Heart left ventricle (tissue), 16 donors: ENCODE measurements around the gene GRIP2. TPM values are rescaled to one million over a fixed set of nuclear protein-coding genes. Genes with fewer than 3 reads are reported as not detected.

Experiments
- ATAC-seq, 4 donors: fragments of 200-7000 bp; cut with Tn5 transposase; one replicate each; pipeline ENCODE4 v1.9.1; 2020 to 2022; ENCODE audit warnings: moderate library complexity in 4 of 4, mild to moderate bottlenecking in 3 of 4, moderate number of reproducible peaks in 1 of 4
- DNase-seq, 5 donors: peaks; one replicate each; pipeline ENCODE4 v3.0.0-alpha.2; 2020
- H3K27ac ChIP-seq, 12 donors: fragments of 200-600 bp; sonication (generic) in 4 of 12; one replicate each; pipeline versions ENCODE4 v1.5.0 to v1.8.0; 2016 to 2022; ENCODE audit warnings: mild to moderate bottlenecking in 2 of 12
- H3K27me3 ChIP-seq, 9 donors: fragments of 200-600 bp; sonication (generic) in 2 of 9; one replicate each; pipeline versions ENCODE4 v1.5.1 to v1.8.0; 2016 to 2022; ENCODE audit warnings: mild to moderate bottlenecking in 3 of 9
- H3K36me3 ChIP-seq, 9 donors: fragments of 200-600 bp; sonication (generic) in 2 of 9; one replicate each; pipeline versions ENCODE4 v1.5.0 to v1.8.0; 2018 to 2022; ENCODE audit warnings: mild to moderate bottlenecking in 2 of 9
- H3K4me1 ChIP-seq, 12 donors: fragments of 200-600 bp; sonication (generic) in 4 of 12; one replicate each; pipeline versions ENCODE4 v1.5.0 to v1.8.0; 2016 to 2022; ENCODE audit warnings: mild to moderate bottlenecking in 3 of 12
- H3K4me3 ChIP-seq, 12 donors: fragments of 200-600 bp; sonication (generic) in 4 of 12; one replicate each; pipeline versions ENCODE4 v1.5.0 to v1.8.0; 2017 to 2022; ENCODE audit warnings: mild to moderate bottlenecking in 9 of 12, moderate library complexity in 4 of 12
- H3K9me3 ChIP-seq, 12 donors: fragments of 200-600 bp; sonication (generic) in 4 of 12; one replicate each; pipeline versions ENCODE4 v1.5.0 to v1.8.0; 2016 to 2022; ENCODE audit warnings: mild to moderate bottlenecking in 1 of 12
- CTCF ChIP-seq, 12 donors: fragments of 200-600 bp; sonication (generic) in 4 of 12; IDR thresholded peaks; one replicate each; pipeline versions ENCODE4 v1.5.0 to v1.8.0; 2018 to 2022; ENCODE audit warnings: antibody characterized with exemption in 12 of 12, mild to moderate bottlenecking in 5 of 12
- POLR2A ChIP-seq, 2 donors: fragments of 450-650 bp; IDR thresholded peaks; one replicate each; pipeline ENCODE4 v1.6.1; 2017; ENCODE audit warnings: antibody characterized with exemption in 2 of 2, mild to moderate bottlenecking in 2 of 2, moderate library complexity in 2 of 2
- WGBS, 4 donors: extraction: QIAGEN DNeasy Blood & Tissue Kit in 2 of 4; methylation state at CpG; one replicate each; pipeline versions ENCODE4 v1.1.5 to v1.1.7; 2013 to 2018; 5-methylcytosine and 5-hydroxymethylcytosine counted together
- intact Hi-C, 10 donors: fragments of 100-400 bp; cut with DNase I; formaldehyde crosslinking; loops; one replicate each; pipeline versions ENCODE4 v1.11.1 to v1.14.2; 2022
- polyA plus RNA-seq, 2 donors: library from polyadenylated mRNA; stranded (reverse); fragments of 200-250 nt; gene quantifications; one replicate each; pipeline ENCODE4 v1.2.3, GENCODE V29; 2013
- total RNA-seq, 9 donors: library from RNA; depleted of rRNA in 2 of 9; stranded (reverse); fragments of >200 nt in 2 of 9; fragmentation: NEBNext Ultra II Directional in 3 of 9; extraction: Animal tissue kit (Norgen Biotek cat#: 25700) in 3 of 9; gene quantifications; one replicate each; pipeline versions ENCODE4 v1.1.0 to v1.2.4, GENCODE V29; 2016 to 2023
- donor health status: ischemic (EF 13 %, LVEDD 7.1; RV severe dilation, severe dysfunction).
- donor health status: healthy with polysubstance abuse.
- donor health status: DM: no; HTN: yes; CAD: no.
- donor health status: DM: no; HTN: no; CAD: no.
- donor health status: ischemic (EF 25% LVEDD 6.9; RV normal size, moderate dysfunction).
- donor health status: ischemic (EF 25% LVEDD 5.7; RV mildly dilated, moderate dysfunction).
- donor health status: healthy.
- donor health status: DM: yes; HTN: yes; CAD: no.
- donor health status: ischemic (EF 35%, LVEDD 5.7; RV mildly dilated, moderate dysfunction).
- donor health status: nonischemic (EF 11% LVEDD 7.7; RV severe dilation, severe dysfunction).
- donor health status: DM: yes; HTN: yes; CAD: no.
- donor health status: PGD.
- donor health status: ischemic (EF 29% LVEDD 5.4; RV normal size, mild dysfunction).
- donor health status: nonischemic (EF 23%, LVEDD 6.1; RV moderate dilation, normal function).

The GRIP2 gene
- total and polyA plus RNA-seq, 11 donors, result 5.8 to 56.7 (median 28.7) TPM

- peaks cover 0 to 94% (median 48%) of the 10 kb centered on the region in 9 donors for H3K36me3 ChIP-seq
- H3K4me1 ChIP-seq, result peaks cover 0 to 25% (median 0%) of the 10 kb centered on the region in 12 donors
- peaks cover 0 to 5% (median 0%) of the 10 kb centered on the region in 9 donors for H3K27me3 ChIP-seq
- no peaks in the 10 kb centered on the region for H3K9me3 ChIP-seq
- H3K27ac ChIP-seq, result no peak overlapping the region
- ATAC-seq, result peak in 2 of 4 donors; percentile 48 to 53
- intact Hi-C loops, result loop anchor here (1.0 to 10.0 kb wide), 11 partner anchors 191 to 813 kb away; no protein-coding TSS in a partner anchor
- TF ChIP-seq CTCF (IDR thresholded peaks at IDR 0.05), result peak; percentile 77 to 94 (median 89)
- no peak for TF ChIP-seq POLR2A (IDR thresholded peaks at IDR 0.05)
- H3K4me3 ChIP-seq, result no peak overlapping the region
- 63 to 67% (median 64%) methylated on average over 14 to 15 of the region's 15 CpGs for WGBS, 4 donors
- peak in 1 of 5 donors; percentile 30 for DNase-seq
Measured at GRCh38 chr3:14467814-14468620, 72.1 kb downstream of the GRIP2 start.

- H3K4me3 ChIP-seq, result no peak overlapping the region
- WGBS, 4 donors, result 91 to 95% (median 94%) methylated on average over 16 to 23 of the region's 23 CpGs
- H3K27me3 ChIP-seq, result peaks cover 0 to 5% (median 0%) of the 10 kb centered on the region in 9 donors
- H3K27ac ChIP-seq, result no peak overlapping the region
- intact Hi-C loops, result loop anchor here in 9 of 10 donors (2.0 to 10.0 kb wide), 6 partner anchors 189 to 812 kb away; no protein-coding TSS in a partner anchor
- no peak for TF ChIP-seq CTCF (IDR thresholded peaks at IDR 0.05)
- TF ChIP-seq POLR2A (IDR thresholded peaks at IDR 0.05), result no peak
- DNase-seq, result peak in 1 of 5 donors; percentile 21
- peaks cover 0 to 23% (median 6%) of the 10 kb centered on the region in 12 donors for H3K4me1 ChIP-seq
- peaks cover 0 to 94% (median 49%) of the 10 kb centered on the region in 9 donors for H3K36me3 ChIP-seq
- H3K9me3 ChIP-seq, result no peaks in the 10 kb centered on the region
- no peak for ATAC-seq
Measured at GRCh38 chr3:14466179-14466903, 73.8 kb downstream of the GRIP2 start.

GRCh38 chr3:14465425-14465824 lies 74.7 kb downstream of the GRIP2 start:
- TF ChIP-seq POLR2A (IDR thresholded peaks at IDR 0.05), result no peak
- TF ChIP-seq CTCF (IDR thresholded peaks at IDR 0.05), result no peak
- DNase-seq (peak in 1 of 5 donors; percentile 11), ATAC-seq (no peak)
- peaks cover 0 to 97% (median 50%) of the 10 kb centered on the region in 9 donors for H3K36me3 ChIP-seq
- H3K4me1 ChIP-seq, result peaks cover 0 to 31% (median 15%) of the 10 kb centered on the region in 12 donors
- H3K4me3 ChIP-seq, result no peak overlapping the region
- intact Hi-C loops, result loop anchor here in 9 of 10 donors (5.0 to 10.0 kb wide), 4 partner anchors 188 to 811 kb away; no protein-coding TSS in a partner anchor
- no peaks in the 10 kb centered on the region for H3K9me3 ChIP-seq
- 90 to 97% (median 95%) methylated on average over 3 of the region's 3 CpGs for WGBS, 4 donors
- H3K27me3 ChIP-seq, result peaks cover 0 to 5% (median 0%) of the 10 kb centered on the region in 9 donors
- no peak overlapping the region for H3K27ac ChIP-seq
